HG03095 (cell line): Measurements from ENCODE around the gene MRPL43.
"Not testable (repeated sequence)": the region's sequence is repeated elsewhere in the genome, so short reads cannot be mapped to it uniquely, and the experiment has no call there.

Experiments
- ATAC-seq: cut with Tn5 transposase; IDR thresholded peaks from one replicate; pipeline ENCODE4 v1.9.1; 2021; ENCODE audit warnings: moderate library complexity; ENCODE audit not compliant: unreplicated experiment

MRPL43 gene

DNA sequence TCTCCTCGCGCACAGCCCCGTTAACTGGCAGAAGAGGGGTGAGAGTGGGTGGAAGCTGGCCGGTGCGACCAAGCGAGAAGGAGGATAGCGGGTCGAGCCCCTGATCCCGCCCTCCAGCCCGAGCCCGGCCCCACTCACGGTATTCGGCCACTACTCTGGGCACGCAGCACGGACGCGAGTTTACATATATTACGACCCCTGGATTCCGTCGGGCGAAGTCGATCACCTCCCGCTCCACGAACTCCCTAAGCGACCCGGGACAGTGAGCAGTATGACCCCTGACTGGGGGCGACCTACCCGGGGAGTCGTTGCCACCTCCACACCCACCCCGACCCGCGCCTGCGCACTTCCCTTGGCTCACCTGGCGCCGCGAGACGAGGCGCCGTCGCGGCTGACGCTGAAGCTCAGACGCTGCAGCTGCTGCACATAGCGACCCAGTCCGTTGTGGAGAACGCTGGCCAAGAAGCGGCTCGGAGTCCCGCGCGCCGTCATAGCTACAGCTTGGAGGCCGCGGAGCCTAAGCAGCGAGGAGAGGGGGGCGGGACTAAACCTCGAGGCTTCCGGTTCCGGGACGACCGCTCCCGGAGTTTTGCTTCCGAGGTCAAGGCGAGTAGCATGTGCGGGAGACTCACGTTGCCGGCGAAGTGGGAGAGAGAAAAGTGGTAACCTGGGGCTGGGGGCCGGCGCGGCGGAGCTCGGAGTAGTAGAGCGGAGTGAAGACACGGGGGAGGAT lies at the start of gene MRPL43, which contains the start of gene TWNK:
MRPL43 (minus strand) TSS at position 546 of the 733 bp plus-strand sequence; CDS start at position 492, 54 bp downstream.
TWNK (plus strand) TSS at position 592 of the 733 bp plus-strand sequence. CDS start 668 bp downstream, outside the sequence.
- peak; percentile 85 for ATAC-seq

DNA sequence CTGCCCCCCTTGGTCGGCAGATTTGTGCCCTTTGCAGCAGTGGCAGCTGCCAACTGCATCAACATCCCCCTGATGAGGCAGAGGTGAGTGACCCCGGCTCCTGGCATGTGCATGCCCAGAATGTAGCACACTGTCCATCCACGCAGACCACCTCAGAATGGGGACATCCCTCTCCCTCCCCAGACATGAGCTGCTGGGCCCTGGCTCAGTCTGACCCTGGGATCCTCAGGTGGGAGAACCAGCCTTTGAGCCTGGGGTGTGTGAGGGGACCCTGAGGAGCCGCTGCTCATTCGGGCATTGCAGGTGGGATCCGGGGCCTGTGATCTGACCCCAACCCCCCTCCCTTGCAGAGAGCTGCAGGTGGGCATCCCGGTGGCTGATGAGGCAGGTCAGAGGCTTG lies 49.4 kb upstream of the MRPL43 start:
- ATAC-seq: no peak

DNA sequence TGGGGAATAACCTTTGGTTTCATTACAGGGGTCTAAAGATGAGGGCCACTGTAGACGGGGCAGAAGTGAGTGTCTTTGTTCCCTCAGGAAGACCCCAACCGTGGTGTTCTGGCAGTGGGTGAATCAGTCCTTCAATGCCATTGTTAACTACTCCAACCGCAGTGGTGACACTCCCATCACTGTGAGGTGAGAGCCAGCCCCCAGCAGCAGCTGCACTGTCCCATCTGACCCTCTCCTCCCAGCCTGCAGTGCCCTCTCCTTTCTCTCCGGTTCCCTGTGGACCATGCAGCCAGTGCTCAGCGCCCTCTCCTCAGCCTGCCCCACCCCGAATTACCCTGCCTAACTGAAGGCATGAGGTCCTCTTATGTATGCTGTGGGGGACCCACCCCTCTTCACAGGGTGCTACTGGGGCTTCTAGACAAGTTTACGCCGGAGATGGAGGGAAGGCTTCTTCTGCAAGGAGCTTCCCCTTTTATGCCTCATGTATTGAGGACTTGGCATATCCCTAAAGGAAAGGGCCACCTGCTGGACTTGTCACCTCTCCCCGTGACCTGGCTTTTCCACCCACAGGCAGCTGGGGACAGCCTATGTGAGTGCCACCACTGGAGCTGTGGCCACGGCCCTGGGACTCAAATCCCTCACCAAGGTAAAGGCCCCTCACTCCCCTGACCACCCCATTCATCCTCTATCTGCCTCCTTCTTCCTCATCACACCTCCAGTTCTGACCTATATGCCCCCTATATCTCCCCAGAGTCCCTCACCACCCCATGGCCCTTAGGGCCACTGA lies 48.8 kb upstream of the MRPL43 start:
- ATAC-seq: no peak

DNA sequence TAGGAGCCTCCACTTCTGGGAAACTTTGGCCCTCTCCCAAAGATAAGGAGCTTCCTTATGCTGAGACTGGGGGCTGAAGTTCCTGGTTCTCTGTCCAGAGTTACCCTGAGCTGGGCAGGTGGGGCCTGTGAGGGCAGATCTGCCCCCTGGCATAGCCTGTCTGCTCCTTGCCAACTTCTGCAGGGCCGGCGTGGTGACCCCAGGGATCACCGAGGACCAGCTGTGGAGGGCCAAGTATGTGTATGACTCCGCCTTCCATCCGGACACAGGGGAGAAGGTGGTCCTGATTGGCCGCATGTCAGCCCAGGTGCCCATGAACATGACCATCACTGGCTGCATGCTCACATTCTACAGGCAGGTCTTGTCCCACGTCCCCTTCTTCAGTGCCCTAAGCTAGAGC lies 48.0 kb upstream of the MRPL43 start:
- no peak for ATAC-seq

DNA sequence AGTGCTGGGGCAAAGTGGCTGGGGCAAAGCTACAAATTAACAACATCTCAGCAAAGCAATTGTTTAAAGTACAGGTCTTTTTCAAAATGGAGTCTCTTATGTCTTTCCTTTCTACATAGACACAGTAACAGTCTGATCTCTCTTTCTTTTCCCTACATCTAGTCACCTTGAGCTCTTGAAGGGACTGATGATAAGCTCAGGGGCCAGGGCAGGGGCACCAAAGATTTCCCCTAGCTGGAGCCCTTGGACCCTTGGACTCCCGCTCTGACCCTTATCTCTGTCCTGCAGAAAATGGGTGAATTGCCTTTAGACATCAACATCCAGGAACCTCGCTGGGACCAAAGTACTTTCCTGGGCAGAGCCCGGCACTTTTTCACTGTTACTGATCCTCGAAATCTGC lies 47.1 kb upstream of the MRPL43 start:
- not testable (repeated sequence) for ATAC-seq

DNA sequence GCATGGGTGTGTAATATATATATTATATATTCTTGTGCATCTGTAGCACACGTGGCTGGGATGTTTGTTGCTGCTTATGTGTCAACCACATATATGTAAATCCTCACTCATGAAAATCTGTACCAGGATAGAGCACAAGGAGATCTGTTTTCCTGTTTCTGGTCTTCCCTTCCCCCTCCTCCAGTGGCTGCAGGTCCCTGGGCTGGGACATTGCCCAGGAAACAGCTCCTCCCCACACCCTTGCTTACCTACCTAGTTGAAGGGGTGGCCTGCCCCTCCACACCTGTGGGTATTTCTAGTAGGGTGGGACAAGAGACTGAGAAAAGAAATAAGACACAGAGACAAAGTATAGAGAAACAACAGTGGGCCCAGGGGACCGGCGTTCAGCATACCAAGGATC lies 46.0 kb upstream of the MRPL43 start:
- no peak for ATAC-seq

DNA sequence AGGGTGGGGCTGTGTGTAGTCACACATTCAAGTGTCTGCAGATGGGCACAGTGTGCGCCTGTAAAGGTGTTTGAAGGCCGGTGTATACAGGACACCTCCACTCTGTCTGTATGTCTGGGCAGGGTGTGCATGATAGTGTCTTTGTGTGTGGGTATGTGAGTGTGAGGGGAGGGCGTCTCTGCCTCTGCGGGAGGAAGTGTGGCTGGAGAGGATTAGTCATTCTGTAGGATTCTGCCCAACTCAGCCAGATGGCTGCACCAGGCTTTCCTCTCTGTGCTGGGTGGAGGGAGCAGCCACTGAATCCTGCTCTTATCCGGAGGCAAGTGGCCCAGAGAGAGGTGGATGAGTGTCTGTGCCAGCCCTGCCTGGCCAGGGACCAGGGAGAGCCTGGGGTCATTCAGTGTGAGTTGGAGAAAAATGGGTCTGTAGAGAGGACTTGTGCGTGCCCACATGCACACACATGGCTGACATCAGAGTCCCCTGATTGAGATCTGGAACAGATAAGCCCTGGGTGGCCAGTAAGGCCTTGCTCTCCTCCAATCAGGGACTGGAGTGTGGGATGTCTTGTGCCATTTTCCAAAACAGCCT lies 45.4 kb upstream of the MRPL43 start:
- ATAC-seq: no peak

DNA sequence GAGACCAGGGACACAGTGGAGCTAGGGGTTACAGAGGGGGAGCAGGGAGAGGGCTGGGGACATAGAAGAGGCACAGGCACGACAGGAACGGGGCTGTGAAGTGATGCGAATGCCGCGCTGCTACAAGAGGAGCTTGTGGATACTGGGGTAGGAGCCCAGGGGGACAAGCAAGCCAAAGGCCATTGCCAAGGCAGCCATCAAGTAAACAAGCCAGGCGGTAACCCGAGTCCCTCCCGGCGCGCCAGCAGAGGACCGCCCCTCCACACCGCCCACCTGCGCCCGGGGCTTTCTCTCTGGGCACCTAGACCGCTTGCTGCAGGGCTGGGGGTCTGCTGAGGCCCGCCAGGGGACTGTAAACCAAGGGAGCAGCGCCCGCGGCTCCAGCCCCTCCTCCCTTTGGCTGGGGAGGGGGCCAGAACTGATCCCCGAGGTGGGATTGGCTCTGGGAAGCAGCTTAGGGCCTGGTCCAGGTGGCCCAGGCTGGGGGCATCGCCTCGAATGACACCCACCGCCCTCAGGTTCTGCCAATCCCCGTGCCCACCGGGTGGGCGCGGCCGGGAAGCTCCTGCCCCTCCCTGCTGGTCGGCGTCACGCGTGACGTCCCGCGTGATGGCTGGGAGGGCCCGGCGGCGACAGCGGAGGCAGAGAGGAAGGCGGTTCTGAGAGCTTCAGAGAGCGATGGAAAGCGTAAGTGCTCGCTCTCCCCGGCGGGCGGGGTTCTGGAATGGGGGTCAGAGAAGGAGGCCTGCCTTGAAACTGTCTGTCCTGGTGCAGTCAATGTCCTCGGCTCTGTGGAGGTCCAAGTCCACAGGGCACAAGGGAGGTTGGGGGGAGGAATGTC lies 44.7 kb upstream of the MRPL43 start:
- no peak for ATAC-seq

DNA sequence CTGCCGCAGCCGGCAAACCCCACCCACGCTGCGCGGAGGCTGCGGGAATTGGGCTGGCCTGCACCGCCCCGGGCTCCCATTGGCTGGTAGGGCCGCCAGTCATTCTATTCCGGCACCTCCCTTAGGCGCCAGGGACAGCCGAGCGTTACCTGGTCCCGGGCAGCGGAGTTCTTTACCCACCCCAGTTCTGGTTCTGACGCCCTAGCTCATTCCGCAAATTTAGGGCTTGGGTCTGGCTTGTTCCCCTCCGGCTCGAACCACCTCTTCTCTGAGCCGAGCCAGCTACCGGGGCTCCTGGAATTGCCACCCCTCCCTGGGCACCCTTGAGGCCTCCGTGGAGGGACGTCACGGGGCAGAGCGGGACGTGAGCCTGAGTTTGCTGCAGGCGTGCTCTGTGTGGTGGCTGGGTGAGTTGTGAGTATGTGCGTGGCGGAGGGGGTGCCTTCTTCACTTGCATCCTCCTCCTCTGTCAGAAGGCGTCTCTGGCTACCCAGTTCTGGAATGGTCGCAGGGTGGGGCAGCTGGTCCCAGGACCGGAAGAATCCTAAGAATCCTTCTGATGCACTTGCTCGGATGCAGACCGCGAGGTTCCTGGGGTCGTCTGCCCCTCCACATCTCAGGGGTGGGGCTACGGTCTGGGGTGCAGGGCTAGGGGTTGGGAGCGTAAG lies 44.0 kb upstream of the MRPL43 start, which contains the start of the genes PDZD7 and SFXN3:
PDZD7 (minus strand) TSS at position 2 of the 668 bp plus-strand sequence. CDS start 910 bp downstream, outside the sequence.
SFXN3 (plus strand) TSS at position 107 of the 668 bp plus-strand sequence. CDS start 3,461 bp downstream, outside the sequence.
- ATAC-seq: peak; percentile 91

DNA sequence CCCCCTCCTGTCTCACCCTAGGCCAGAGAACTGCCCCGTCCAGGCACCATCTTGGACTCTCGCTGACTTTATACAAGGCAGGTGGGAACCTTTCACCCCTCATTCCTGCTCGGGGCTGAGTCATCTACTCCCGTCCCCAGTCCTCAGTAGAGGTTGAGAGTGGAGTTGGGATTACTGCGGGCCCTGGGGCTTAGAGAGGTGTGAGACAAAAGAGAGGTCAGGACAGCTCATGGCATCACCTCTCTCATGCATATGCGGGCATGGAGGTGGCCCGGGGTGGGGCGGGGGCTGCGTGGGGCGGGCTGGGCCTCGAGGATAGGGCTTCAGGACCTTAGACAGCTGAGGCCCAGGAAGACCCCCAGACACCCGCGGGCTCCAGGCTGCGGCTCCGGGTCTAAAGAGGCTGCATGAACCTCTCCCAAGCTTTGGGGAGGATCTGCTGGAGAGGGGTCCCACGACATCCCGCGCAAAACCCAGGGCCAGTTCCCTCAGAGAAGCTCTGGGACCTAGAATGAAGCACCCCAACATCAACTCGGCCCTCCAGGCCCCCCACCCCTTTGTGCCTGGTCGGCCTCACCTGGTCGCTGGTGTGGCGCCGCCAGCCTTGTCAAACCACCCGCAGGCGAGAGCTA lies 43.3 kb upstream of the MRPL43 start:
- ATAC-seq: no peak

DNA sequence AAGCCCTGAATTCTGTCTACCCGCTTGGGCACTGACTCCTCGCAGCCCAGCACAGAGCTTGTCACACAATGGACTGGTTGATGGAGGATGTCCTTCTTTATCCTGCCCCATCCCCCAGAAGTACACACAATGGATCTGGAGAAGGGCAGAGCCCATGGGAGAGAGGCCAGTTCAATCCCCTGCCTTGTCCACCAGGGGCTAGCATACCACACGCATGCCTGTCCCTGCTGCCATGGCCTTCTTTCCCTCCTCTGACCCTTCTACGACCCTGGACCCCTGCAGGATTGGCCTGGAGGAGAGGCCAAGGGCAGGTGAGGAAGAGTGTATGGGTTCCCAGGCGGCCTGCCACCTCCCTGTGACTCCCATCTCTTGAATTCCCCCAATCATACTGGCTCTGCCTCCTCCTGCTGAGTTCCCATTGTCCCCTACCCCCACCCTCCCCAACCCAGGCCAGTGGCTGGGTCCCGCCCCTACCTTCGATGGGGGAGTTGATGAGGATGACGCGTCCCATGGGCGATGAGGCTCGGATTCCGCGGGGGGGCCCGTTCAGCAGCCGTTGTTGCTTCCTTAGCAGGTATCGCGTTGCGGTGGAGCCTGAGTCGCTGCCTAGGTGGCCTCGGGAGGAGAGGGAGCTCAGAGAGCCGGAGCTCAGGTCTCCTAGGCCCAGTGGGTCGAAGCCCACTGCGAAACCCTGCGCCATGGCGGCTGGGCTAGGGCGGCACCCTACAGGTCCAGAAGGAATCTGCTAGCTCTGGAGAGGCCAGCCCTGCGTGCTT lies 42.4 kb upstream of the MRPL43 start:
- ATAC-seq: no peak

DNA sequence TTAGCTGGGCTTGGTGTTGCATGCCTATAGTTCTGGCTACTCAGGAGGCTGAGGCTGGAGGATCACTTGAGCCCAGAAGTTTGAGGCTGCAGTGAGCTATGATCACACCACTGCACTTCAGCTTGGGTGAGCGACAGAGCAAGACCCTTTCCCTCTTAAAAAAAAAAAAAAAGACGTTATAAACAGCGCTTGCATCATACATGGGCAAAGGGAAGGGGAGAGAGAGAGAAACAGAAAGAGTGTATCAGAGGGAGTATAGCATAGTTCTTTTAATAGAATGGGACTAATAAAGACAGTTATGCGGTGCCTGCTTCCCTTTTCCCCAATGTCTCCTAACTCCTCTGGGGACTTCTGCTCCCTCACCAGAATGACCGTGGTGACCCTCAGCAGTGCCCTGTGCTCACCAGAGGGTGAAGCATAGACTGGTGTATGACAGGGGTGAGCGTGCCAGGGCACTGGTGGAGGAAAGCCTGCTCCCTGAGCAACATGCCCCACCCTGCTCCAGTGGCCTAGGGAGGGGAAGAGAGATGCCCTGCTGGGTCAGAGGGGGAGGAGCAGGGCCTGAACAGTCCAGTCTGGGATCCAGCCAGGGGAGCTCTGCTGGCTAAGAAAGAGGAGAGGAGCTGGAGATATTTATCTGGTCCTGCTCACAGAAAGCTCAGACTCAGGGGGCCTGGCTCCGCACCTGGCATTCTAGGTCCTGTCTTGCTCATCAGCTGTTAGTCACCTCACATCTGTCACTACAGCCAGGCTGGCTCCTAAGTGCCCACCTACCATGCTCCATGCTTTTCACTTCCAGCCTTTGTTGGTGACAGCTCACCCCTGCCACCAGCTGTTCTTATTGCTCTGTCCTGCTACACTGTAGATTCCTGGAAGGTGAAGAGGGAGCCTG lies 41.4 kb upstream of the MRPL43 start:
- no peak for ATAC-seq

DNA sequence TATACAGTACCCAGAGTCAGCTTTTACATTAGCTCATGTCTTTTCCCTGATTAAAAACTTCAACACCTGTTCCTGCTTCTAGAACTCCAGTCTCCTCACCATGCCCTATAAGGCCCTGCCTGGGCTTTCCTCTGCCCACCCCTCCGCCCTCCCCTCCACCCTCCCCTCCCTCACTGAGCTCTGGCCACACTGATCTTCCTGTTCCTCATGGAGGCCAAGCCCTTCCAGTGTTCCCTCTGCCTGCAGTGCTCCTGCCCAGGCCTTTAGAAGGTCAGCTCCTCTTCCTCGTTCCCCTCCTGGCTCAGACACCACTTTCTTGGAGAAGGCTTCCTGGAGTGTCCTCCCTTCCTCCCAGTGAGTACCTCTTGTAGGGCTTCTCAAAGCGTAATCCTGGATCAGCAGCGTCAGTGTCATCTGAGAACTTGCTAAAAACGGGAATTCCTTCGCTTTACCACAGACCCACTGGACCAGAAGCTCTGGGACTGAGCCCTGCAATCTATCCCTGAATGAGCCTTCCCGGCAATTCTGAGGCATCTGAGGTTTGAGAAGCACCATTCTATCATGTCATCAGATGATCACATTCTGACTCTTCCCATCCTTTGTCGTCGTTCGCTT lies 39.9 kb upstream of the MRPL43 start:
- no peak for ATAC-seq

DNA sequence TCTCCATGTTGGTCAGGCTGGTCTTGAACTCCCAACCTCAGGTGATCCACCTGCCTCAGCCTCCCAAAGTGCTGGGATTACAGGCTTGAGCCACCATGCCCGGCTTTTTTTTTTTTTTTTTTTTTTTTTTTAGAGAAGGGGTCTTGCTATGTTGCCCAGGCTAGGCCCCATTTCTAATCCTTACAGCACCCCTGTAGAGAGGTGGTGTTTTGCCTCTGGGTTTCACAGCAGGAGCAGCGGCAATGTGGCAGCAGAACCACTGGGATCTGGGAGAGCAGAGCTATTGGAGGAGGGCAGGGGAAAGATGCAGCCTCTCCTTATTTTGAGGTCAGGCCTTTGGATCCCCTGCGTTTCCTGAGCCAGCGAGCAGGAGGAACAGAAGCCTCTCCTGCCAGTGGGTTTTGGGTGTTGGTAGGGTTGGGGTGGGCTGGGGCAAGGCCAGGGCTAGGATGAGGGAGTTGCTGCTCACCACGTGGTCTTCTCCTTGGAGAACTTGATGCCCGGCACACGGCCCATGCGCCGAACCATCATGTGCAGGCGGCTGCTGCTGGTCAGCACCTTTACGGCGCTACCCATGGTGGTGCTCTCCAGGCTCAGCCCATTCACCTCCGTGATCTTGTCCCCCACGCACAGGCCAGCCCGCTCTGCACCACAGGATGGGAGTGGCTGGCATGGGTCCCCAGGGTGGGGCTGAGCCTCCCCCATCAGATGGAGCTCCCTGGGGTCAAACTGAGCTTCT lies 35.8 kb upstream of the MRPL43 start:
- ATAC-seq: no peak

DNA sequence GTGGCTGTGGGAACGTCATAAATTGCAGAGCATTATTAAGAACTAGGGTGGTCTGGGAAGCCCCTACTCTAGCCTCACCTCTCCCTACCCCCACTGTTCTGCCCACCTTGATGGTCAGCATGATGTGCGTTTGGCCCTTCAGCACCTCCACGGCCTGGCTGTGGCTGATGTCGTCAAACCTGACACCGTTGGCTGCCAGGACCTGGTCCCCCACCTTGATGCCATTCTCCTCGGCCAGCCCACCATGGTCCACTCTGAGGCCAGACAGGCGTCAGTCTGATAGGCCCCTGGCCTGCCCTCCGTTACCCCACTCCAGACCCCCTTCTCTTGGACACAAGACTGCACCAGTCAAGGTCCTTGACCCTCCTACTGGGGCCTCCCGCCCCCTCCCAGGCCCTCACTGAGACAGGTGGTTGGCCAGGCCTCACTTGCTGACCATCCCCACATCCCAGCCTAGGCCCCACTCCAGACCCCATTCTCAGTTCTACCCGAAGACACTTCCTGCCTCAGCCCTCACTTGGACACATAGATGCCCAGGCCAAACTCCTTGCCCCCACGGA lies 34.5 kb upstream of the MRPL43 start:
- ATAC-seq: no peak

DNA sequence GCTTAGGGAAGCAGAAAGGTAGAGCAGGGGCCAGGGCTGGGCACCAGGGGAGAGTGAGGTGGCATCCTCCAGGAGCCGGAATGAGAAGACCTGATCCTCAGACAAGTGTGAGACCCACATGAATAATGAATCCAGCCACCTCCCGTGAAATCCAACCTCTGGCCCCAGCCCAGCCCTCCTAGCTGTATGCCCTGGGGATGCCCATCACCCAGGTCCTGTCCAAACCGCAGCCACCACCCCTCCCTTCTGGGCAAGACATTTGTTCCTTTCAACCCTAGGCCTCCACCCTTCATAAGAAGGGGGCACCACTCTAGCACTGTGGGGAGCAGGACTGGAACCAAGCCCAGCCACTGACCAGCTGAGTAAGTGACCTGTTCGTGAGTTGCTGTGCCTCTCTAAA lies 33.9 kb upstream of the MRPL43 start:
- no peak for ATAC-seq
